SK-N-SH treated with all-trans-retinoic acid at 6 μM for 48 hours (cell line): ENCODE measurements around the gene TIPRL.

Experiments used
- ATAC-seq: fragments of 200-7000 bp; cut with Tn5 transposase; 3 replicates; pipeline ENCODE4 v1.9.1; 2020; ENCODE audit warnings: mild to moderate bottlenecking, moderate library complexity
- ARNTL ChIP-seq: fragments of 450-650 bp; formaldehyde crosslinking; IDR thresholded peaks from 2 replicates; pipeline ENCODE4 v1.5.0; 2020; ENCODE audit warnings: low read depth, mild to moderate bottlenecking, moderate library complexity, borderline replicate concordance
- CSDC2 ChIP-seq: fragments of 250-450 bp; sonication (Bioruptor Pico); IDR thresholded peaks from 2 replicates; pipeline ENCODE4 v1.5.0; 2020; ENCODE audit warnings: mild to moderate bottlenecking, moderate library complexity
- ESRRG ChIP-seq: fragments of 250-450 bp; sonication (Bioruptor Pico); IDR thresholded peaks from 2 replicates; pipeline ENCODE4 v1.6.1; 2021; ENCODE audit warnings: mild to moderate bottlenecking
- ISL1 ChIP-seq: fragments of 250-450 bp; sonication (Bioruptor Pico); IDR thresholded peaks from 2 replicates; pipeline ENCODE4 v2.1.2; 2022; ENCODE audit warnings: mild to moderate bottlenecking, moderate library complexity
- OSR1 ChIP-seq: fragments of 250-450 bp; sonication (Bioruptor Pico); IDR thresholded peaks from 2 replicates; pipeline ENCODE4 v1.8.0; 2022; ENCODE audit warnings: moderate library complexity, mild to moderate bottlenecking, inconsistent platforms
- PPARA ChIP-seq: fragments of 250-450 bp; sonication (Bioruptor Pico); IDR thresholded peaks from 2 replicates; pipeline ENCODE4 v1.5.0; 2020; ENCODE audit warnings: mild to moderate bottlenecking, borderline replicate concordance
- SNAI2 ChIP-seq: fragments of 250-450 bp; sonication (Bioruptor Pico); IDR thresholded peaks from 2 replicates; pipeline ENCODE4 v1.5.0; 2020; ENCODE audit warnings: mild to moderate bottlenecking, moderate library complexity
- TCF4 ChIP-seq: fragments of 250-450 bp; sonication (Bioruptor Pico); IDR thresholded peaks from 2 replicates; pipeline ENCODE4 v1.8.0; 2021; ENCODE audit warnings: mild to moderate bottlenecking, moderate library complexity, borderline replicate concordance
- TOX ChIP-seq: fragments of 250-450 bp; sonication (Bioruptor Pico); IDR thresholded peaks from 2 replicates; pipeline ENCODE4 v1.8.0; 2021; ENCODE audit warnings: mild to moderate bottlenecking, moderate library complexity, borderline replicate concordance
- ZC3H10 ChIP-seq: fragments of 250-450 bp; sonication (Bioruptor Pico); IDR thresholded peaks from 2 replicates; pipeline ENCODE4 v1.5.1; 2021; ENCODE audit warnings: mild to moderate bottlenecking, moderate library complexity
- ZFP3 ChIP-seq: fragments of 250-450 bp; sonication (Bioruptor Pico); IDR thresholded peaks from 2 replicates; pipeline ENCODE4 v1.5.0; 2020; ENCODE audit warnings: mild to moderate bottlenecking, moderate library complexity
- ZFP30 ChIP-seq: fragments of 450-650 bp; formaldehyde crosslinking; IDR thresholded peaks from 2 replicates; pipeline ENCODE4 v1.5.0; 2022; ENCODE audit warnings: mild to moderate bottlenecking, moderate library complexity
- ZNF565 ChIP-seq: fragments of 450-650 bp; formaldehyde crosslinking; conservative IDR thresholded peaks from 2 replicates; pipeline ENCODE4 v1.5.0; 2020; ENCODE audit warnings: low read depth, mild to moderate bottlenecking, moderate library complexity
- ZNF8 ChIP-seq: fragments of 450-650 bp; formaldehyde crosslinking; IDR thresholded peaks from 2 replicates; pipeline ENCODE4 v1.5.0; 2020; ENCODE audit warnings: mild to moderate bottlenecking, moderate library complexity
- TF ChIP-seq, protein P1 (sequence below): fragments of 250-450 bp; sonication (Bioruptor Pico); IDR thresholded peaks from 2 replicates; pipeline ENCODE4 v1.5.0; 2020; ENCODE audit warnings: mild to moderate bottlenecking, moderate library complexity
- TF ChIP-seq, protein P2 (sequence below): fragments of 250-450 bp; sonication (Bioruptor Pico); IDR thresholded peaks from 2 replicates; pipeline ENCODE4 v1.8.0; 2020; ENCODE audit warnings: mild to moderate bottlenecking, moderate library complexity, borderline replicate concordance
- TF ChIP-seq, protein P3 (sequence below): fragments of 250-450 bp; sonication (Bioruptor Pico); IDR thresholded peaks from 2 replicates; pipeline ENCODE4 v1.5.1; 2021; ENCODE audit warnings: mild to moderate bottlenecking, moderate library complexity

The TIPRL gene

DNA sequence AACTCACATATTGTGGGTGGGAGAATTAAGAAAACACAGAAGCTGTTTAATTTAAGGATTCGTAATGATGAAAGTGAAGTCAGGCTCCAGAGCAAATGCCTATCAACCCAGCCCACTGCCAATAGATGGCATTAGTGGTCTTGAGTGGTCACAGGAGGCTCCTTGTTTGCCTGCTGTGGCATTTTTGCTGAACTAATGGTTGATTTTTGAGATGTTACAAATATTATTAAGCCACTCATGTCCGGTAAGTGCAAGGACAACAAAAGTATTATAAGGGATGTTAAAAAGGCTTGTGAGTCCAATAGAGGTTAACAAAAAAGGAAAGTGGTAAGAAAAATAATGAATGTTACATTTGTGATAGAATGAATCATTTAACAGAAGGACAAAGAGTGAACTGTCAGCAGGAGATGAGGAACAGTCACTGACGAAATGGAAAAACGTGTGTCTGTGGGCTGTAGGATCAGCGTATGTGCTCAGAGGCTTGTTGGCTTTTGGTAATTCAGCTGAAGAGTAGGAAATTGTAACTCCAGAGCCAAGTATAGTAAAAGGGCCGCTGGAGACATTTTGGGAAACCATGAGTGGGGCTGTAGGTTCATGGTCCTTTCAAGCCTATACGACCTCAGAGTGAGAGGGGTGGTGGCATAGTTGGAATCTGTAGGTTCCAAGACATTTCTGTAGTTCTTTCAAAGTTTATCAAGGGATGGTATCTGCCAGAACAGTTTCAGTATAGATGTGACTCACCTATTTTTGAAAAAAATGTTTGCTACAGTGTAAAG is 58.3 kb downstream of the TIPRL start:
- TF ChIP-seq, protein P1, sequence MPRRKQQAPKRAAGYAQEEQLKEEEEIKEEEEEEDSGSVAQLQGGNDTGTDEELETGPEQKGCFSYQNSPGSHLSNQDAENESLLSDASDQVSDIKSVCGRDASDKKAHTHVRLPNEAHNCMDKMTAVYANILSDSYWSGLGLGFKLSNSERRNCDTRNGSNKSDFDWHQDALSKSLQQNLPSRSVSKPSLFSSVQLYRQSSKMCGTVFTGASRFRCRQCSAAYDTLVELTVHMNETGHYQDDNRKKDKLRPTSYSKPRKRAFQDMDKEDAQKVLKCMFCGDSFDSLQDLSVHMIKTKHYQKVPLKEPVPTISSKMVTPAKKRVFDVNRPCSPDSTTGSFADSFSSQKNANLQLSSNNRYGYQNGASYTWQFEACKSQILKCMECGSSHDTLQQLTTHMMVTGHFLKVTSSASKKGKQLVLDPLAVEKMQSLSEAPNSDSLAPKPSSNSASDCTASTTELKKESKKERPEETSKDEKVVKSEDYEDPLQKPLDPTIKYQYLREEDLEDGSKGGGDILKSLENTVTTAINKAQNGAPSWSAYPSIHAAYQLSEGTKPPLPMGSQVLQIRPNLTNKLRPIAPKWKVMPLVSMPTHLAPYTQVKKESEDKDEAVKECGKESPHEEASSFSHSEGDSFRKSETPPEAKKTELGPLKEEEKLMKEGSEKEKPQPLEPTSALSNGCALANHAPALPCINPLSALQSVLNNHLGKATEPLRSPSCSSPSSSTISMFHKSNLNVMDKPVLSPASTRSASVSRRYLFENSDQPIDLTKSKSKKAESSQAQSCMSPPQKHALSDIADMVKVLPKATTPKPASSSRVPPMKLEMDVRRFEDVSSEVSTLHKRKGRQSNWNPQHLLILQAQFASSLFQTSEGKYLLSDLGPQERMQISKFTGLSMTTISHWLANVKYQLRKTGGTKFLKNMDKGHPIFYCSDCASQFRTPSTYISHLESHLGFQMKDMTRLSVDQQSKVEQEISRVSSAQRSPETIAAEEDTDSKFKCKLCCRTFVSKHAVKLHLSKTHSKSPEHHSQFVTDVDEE (CRISPR knock-in tag), result no peak
- TF ChIP-seq, protein P2, sequence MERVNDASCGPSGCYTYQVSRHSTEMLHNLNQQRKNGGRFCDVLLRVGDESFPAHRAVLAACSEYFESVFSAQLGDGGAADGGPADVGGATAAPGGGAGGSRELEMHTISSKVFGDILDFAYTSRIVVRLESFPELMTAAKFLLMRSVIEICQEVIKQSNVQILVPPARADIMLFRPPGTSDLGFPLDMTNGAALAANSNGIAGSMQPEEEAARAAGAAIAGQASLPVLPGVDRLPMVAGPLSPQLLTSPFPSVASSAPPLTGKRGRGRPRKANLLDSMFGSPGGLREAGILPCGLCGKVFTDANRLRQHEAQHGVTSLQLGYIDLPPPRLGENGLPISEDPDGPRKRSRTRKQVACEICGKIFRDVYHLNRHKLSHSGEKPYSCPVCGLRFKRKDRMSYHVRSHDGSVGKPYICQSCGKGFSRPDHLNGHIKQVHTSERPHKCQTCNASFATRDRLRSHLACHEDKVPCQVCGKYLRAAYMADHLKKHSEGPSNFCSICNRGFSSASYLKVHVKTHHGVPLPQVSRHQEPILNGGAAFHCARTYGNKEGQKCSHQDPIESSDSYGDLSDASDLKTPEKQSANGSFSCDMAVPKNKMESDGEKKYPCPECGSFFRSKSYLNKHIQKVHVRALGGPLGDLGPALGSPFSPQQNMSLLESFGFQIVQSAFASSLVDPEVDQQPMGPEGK (CRISPR knock-in tag), result no peak
- TF ChIP-seq TOX, result no peak
- no peak for TF ChIP-seq OSR1 (CRISPR knock-in tag)
- TF ChIP-seq ZFP3 (CRISPR knock-in tag), result no peak
- TF ChIP-seq PPARA (CRISPR knock-in tag), result no peak
- no peak for TF ChIP-seq ESRRG (CRISPR knock-in tag)
- no peak for TF ChIP-seq CSDC2 (CRISPR knock-in tag)
- TF ChIP-seq ISL1 (CRISPR knock-in tag), result no peak
- no peak for TF ChIP-seq ZC3H10 (CRISPR knock-in tag)
- TF ChIP-seq TCF4 (CRISPR knock-in tag), result no peak
- TF ChIP-seq SNAI2 (CRISPR knock-in tag), result no peak
- TF ChIP-seq ZNF565, result no peak
- TF ChIP-seq ZFP30 (CRISPR knock-in tag), result no peak
- no peak for ATAC-seq

DNA sequence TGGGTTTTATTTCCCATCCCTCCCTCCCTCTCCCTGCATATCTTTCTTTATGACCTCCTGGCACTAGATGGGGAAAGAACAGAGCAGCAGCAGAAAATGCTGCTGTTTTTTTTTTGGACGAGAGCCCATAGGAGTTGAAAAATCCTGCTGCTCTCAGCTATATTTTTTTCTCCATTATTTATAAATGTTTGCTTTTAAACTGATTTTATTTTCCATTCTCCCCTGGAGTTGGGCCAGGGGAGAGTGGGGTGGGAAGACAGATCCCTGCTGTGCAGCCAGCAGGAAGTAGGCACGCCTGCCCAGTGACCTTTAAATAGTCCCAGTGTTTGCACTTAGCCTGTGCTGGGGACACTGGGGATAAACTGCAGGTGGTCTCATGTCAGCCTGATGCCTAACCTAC is 64.4 kb downstream of the TIPRL start:
- no peak; the same call in 2 of the 3 replicates for ATAC-seq
- no peak for TF ChIP-seq TCF4 (CRISPR knock-in tag)
- no peak for TF ChIP-seq ZNF565
- TF ChIP-seq, protein P3, sequence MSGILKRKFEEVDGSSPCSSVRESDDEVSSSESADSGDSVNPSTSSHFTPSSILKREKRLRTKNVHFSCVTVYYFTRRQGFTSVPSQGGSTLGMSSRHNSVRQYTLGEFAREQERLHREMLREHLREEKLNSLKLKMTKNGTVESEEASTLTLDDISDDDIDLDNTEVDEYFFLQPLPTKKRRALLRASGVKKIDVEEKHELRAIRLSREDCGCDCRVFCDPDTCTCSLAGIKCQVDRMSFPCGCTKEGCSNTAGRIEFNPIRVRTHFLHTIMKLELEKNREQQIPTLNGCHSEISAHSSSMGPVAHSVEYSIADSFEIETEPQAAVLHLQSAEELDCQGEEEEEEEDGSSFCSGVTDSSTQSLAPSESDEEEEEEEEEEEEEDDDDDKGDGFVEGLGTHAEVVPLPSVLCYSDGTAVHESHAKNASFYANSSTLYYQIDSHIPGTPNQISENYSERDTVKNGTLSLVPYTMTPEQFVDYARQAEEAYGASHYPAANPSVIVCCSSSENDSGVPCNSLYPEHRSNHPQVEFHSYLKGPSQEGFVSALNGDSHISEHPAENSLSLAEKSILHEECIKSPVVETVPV (CRISPR knock-in tag), result no peak
- TF ChIP-seq, protein P1 (CRISPR knock-in tag), result no peak
- TF ChIP-seq ARNTL (CRISPR knock-in tag), result no peak
- TF ChIP-seq, protein P2 (CRISPR knock-in tag), result no peak
- no peak for TF ChIP-seq SNAI2 (CRISPR knock-in tag)
- TF ChIP-seq TOX, result no peak
- no peak for TF ChIP-seq ESRRG (CRISPR knock-in tag)
- no peak for TF ChIP-seq ZNF8 (CRISPR knock-in tag)
- no peak for TF ChIP-seq ZC3H10 (CRISPR knock-in tag)
- no peak for TF ChIP-seq ZFP3 (CRISPR knock-in tag)
